GM12891 (cell line): ENCODE results near the gene DCAF8.
A peak's percentile ranks its signal among the peaks of the same experiment; 100 is the strongest.

Experiments used
- DNase-seq: peaks from one replicate; pipeline ENCODE4 v3.0.0; 2011; ENCODE audit warnings: low spot score; ENCODE audit not compliant: insufficient read length
- FAIRE-seq: peaks from 2 replicates; lab custom pipeline; 2011; peaks lifted over from hg19 to GRCh38; lab: Jason Lieb, UNC
- PAX5 ChIP-seq: IDR thresholded peaks from 2 replicates; pipeline ENCODE4 v1.6.1; 2011; ENCODE audit warnings: low read length, moderate library complexity, mild to moderate bottlenecking; ENCODE audit not compliant: insufficient read depth, severe bottlenecking
- POLR2A ChIP-seq: IDR thresholded peaks from 2 replicates; pipeline ENCODE4 v1.6.1; 2011; ENCODE audit warnings: low read depth, low read length, control low read depth
- POLR2AphosphoS5 ChIP-seq: IDR thresholded peaks from 2 replicates; pipeline ENCODE4 v1.6.1; 2011; ENCODE audit warnings: low read depth, low read length, control low read depth
- POU2F2 ChIP-seq: IDR thresholded peaks from 2 replicates; pipeline ENCODE4 v1.6.1; 2011; ENCODE audit warnings: low read depth, mild to moderate bottlenecking, control low read depth, low read length, moderate library complexity
- SPI1 ChIP-seq: IDR thresholded peaks from 2 replicates; pipeline ENCODE4 v1.6.1; 2011; ENCODE audit warnings: low read depth, low read length, control low read depth
- TAF1 ChIP-seq: IDR thresholded peaks from 2 replicates; pipeline ENCODE4 v1.6.1; 2011; ENCODE audit warnings: low read depth, low read length, control low read depth

Gene DCAF8

GRCh38 chr1:160193091-160193819, 69.1 kb downstream of the DCAF8 start:
- DNase-seq (peak; percentile 55), FAIRE-seq (peak; percentile 88)
- TF ChIP-seq TAF1, result no peak
- no peak for TF ChIP-seq SPI1
- TF ChIP-seq POU2F2, result peak; percentile 86; the same call in 1 of the 2 replicates
- TF ChIP-seq POLR2AphosphoS5, result no peak
- TF ChIP-seq POLR2A, result no peak
- TF ChIP-seq PAX5, result peak; percentile 15

- TF ChIP-seq PAX5 (no peak), POLR2A (no peak), POU2F2 (no peak), TAF1 (no peak), SPI1 (no peak), POLR2AphosphoS5 (no peak)
- DNase-seq (no peak), FAIRE-seq (no peak)
These were observed 70.1 kb downstream of the DCAF8 start for GRCh38 chr1:160192234-160192633.

- TF ChIP-seq PAX5, result no peak
- no peak for TF ChIP-seq POLR2A
- no peak for TF ChIP-seq POLR2AphosphoS5
- no peak for TF ChIP-seq TAF1
- TF ChIP-seq SPI1, result no peak
- no peak for TF ChIP-seq POU2F2
- no peak for FAIRE-seq
These were observed 70.6 kb downstream of the DCAF8 start for GRCh38 chr1:160191756-160192155.

GRCh38 chr1:160189649-160190625, 72.4 kb downstream of the DCAF8 start, which contains the start of gene CASQ1:
Gene CASQ1 (plus strand): TSS chr1:160190575. CDS start chr1:160190752, 177 bp downstream.
- FAIRE-seq (no peak), DNase-seq (no peak)

More at GRCh38 chr1:160191756-160192155, 70.6 kb downstream of the DCAF8 start:
- no peak for DNase-seq

GRCh38 chr1:160188341-160188740, 74.0 kb downstream of the DCAF8 start:
- no peak for DNase-seq
- no peak for FAIRE-seq
- no peak for TF ChIP-seq TAF1
- no peak for TF ChIP-seq PAX5
- no peak for TF ChIP-seq POLR2AphosphoS5

More at GRCh38 chr1:160189649-160190625, 72.4 kb downstream of the DCAF8 start, which contains the start of gene CASQ1:
- no peak for TF ChIP-seq POLR2AphosphoS5
- TF ChIP-seq SPI1, result no peak
- no peak for TF ChIP-seq POU2F2
- TF ChIP-seq PAX5, result no peak
- no peak for TF ChIP-seq POLR2A
- no peak for TF ChIP-seq TAF1

DNA sequence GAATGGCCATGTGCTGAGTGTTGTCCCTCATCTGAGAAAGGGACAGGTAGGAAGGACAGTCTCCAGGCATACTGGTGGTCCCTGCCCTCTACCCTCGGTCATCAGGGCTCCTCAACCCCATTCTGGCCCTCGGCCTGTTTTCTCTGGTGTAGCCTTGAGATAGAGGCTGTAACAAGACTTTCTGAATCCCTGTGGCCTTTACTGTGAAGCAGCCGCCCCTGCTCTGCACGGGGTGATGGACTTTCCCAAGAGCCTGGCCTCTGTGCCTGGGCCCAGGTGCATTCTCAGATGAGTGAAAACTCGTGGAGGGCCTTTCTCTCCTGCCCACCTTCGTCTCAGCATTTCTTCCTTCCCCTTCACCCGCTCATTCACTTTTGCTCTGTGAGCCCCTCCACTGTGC, 74.9 kb downstream of the DCAF8 start:
- FAIRE-seq, result no peak
- TF ChIP-seq PAX5 (no peak), SPI1 (no peak), POLR2A (no peak), POU2F2 (no peak), TAF1 (no peak), POLR2AphosphoS5 (no peak)
- DNase-seq, result no peak

- no peak for TF ChIP-seq POLR2A
- no peak for TF ChIP-seq PAX5
- TF ChIP-seq POLR2AphosphoS5, result no peak
- no peak for TF ChIP-seq SPI1
- no peak for TF ChIP-seq TAF1
- FAIRE-seq (no peak), DNase-seq (no peak)
These were observed 75.6 kb downstream of the DCAF8 start for GRCh38 chr1:160186729-160187128.

GRCh38 chr1:160186246-160186645, 76.1 kb downstream of the DCAF8 start:
- FAIRE-seq (no peak), DNase-seq (no peak)
- TF ChIP-seq TAF1 (no peak), POU2F2 (no peak), POLR2AphosphoS5 (no peak), PAX5 (no peak), POLR2A (no peak), SPI1 (no peak)

- DNase-seq (no peak), FAIRE-seq (no peak)
- TF ChIP-seq SPI1, result no peak
- TF ChIP-seq POLR2AphosphoS5, result no peak
- TF ChIP-seq POLR2A, result no peak
- TF ChIP-seq POU2F2, result no peak
- no peak for TF ChIP-seq TAF1
- TF ChIP-seq PAX5, result no peak
These were observed 83.0 kb downstream of the DCAF8 start for GRCh38 chr1:160179336-160179735.
